K562 (cell line): ENCODE data around the gene TAP2. TPM values are rescaled to one million over a fixed set of nuclear protein-coding genes. Genes with fewer than 3 reads are reported as not detected.

Experiments used
- ATAC-seq: fragments of 200-7000 bp; cut with Tn5 transposase; 3 replicates; pipeline ENCODE4 v1.9.1; 2020; ENCODE audit warnings: moderate library complexity
- BruUV-seq: library from RNA; stranded (reverse); fragments of 400-500 nt; replicated peaks from 2 replicates; lab custom pipeline; 2021; lab: Mats Ljungman, UMichigan
- CTCF ChIA-PET: fragments of 300-600 bp; formaldehyde crosslinking; extraction: SDS; loops from one replicate; lab custom pipeline; 2021; ENCODE audit warnings: low intra/inter-chr PET ratio; lab: Yijun Ruan, JAX
- POLR2A ChIA-PET: fragments of 300-600, 350-650 bp; sonication (Branson Sonifier 250); formaldehyde crosslinking; extraction: SDS; loops from one replicate; lab custom pipeline; 2021; ENCODE audit warnings: antibody characterized with exemption, inconsistent platforms; lab: Yijun Ruan, JAX
- DNase-seq, 4 experiments: peaks; one replicate each; pipeline versions ENCODE4 v3.0.0 to v3.0.0-alpha.2; 2011 to 2018; ENCODE audit warnings: low spot score in 3 of 4, mixed read lengths in 3 of 4; ENCODE audit errors: extremely low read depth in 1 of 4
- FAIRE-seq: peaks from 2 replicates; lab custom pipeline; 2011; peaks lifted over from hg19 to GRCh38; lab: Jason Lieb, UNC
- H2AFZ ChIP-seq: 2 replicates; pipeline ENCODE4 v1.6.0; 2011; ENCODE audit warnings: low read depth, low read length, control low read depth, inconsistent platforms
- H3K27ac ChIP-seq: fragments of 200-600 bp; 3 replicates; pipeline ENCODE4 v1.8.0; 2011; ENCODE audit warnings: low read depth, mild to moderate bottlenecking, control low read depth, inconsistent platforms, low read length, moderate library complexity, mixed read lengths; ENCODE audit errors: extremely low read depth
- H3K27me3 ChIP-seq, 2 experiments: fragments of 300-600 bp in 1 of 2; 2 replicates in 1 of 2; 3 replicates in 1 of 2; pipeline versions ENCODE4 v1.6.0 to v1.8.0; 2011; ENCODE audit warnings: inconsistent platforms in 2 of 2, low read length in 2 of 2, mild to moderate bottlenecking in 1 of 2, mixed read lengths in 1 of 2, moderate library complexity in 1 of 2; ENCODE audit not compliant: control insufficient read depth in 2 of 2, insufficient read depth in 2 of 2
- H3K36me3 ChIP-seq: fragments of 300-600 bp; 3 replicates; pipeline ENCODE4 v1.8.0; 2011; ENCODE audit warnings: mild to moderate bottlenecking, low read length, inconsistent platforms; ENCODE audit not compliant: control insufficient read depth, insufficient read depth
- H3K4me1 ChIP-seq, 2 experiments: fragments of 200-600 bp in 1 of 2; replicated peaks in 1 of 2; 2 replicates in 1 of 2; 3 replicates in 1 of 2; pipeline versions ENCODE4 v1.5.1 to v1.8.0; 2011; ENCODE audit warnings: inconsistent platforms in 2 of 2, low read length in 2 of 2, mild to moderate bottlenecking in 1 of 2, mixed read lengths in 1 of 2, moderate library complexity in 1 of 2; ENCODE audit not compliant: control insufficient read depth in 2 of 2, insufficient read depth in 2 of 2
- H3K4me2 ChIP-seq: 2 replicates; pipeline ENCODE4 v1.6.1; 2011; ENCODE audit warnings: low read length, control low read depth, inconsistent platforms, mixed read lengths; ENCODE audit not compliant: insufficient read depth
- H3K4me3 ChIP-seq: fragments of 200-600 bp; sonication (generic), shearing (Covaris generic); 2 replicates; pipeline ENCODE4 v1.5.1; 2016; ENCODE audit warnings: control low read depth, inconsistent platforms
- H3K79me2 ChIP-seq: fragments of 200-600 bp; 3 replicates; pipeline ENCODE4 v1.8.0; 2011; ENCODE audit warnings: low read length, inconsistent platforms; ENCODE audit not compliant: control insufficient read depth, insufficient read depth
- H3K9ac ChIP-seq, 2 experiments: 2 replicates each; pipeline versions ENCODE4 v1.6.0 to v1.6.1; 2011; ENCODE audit warnings: low read depth in 2 of 2, low read length in 2 of 2, control low read depth in 1 of 2, inconsistent platforms in 1 of 2, mild to moderate bottlenecking in 1 of 2, mixed read lengths in 1 of 2; ENCODE audit not compliant: insufficient read depth in 1 of 2
- H3K9me1 ChIP-seq: one replicate; pipeline ENCODE4 v1.6.0; 2011; ENCODE audit warnings: inconsistent platforms, mild to moderate bottlenecking, low read length, moderate library complexity; ENCODE audit not compliant: control insufficient read depth, insufficient read depth
- H3K9me3 ChIP-seq: replicated peaks from 2 replicates; pipeline ENCODE4 v1.5.1; 2011; ENCODE audit warnings: low read depth, low read length, inconsistent platforms; ENCODE audit not compliant: control insufficient read depth, insufficient read depth
- H4K20me1 ChIP-seq: replicated peaks from 2 replicates; pipeline ENCODE4 v1.6.1; 2011; ENCODE audit warnings: low read length, inconsistent platforms, mixed read lengths; ENCODE audit not compliant: control insufficient read depth, insufficient read depth
- EZH2 ChIP-seq: IDR thresholded peaks from 2 replicates; pipeline ENCODE4 v1.6.1; 2012; ENCODE audit warnings: low read depth, mild to moderate bottlenecking, inconsistent platforms, low read length, borderline replicate concordance
- GABPA ChIP-seq: fragments of 200-800 bp; sonication (Bioruptor generic); conservative IDR thresholded peaks from 2 replicates; pipeline ENCODE4 v1.6.1; 2016; ENCODE audit warnings: low read depth, missing genetic modification characterization, missing compliant biosample characterization
- MBD1 ChIP-seq: fragments of 250-450 bp; sonication (Bioruptor Pico); IDR thresholded peaks from 2 replicates; pipeline ENCODE4 v1.8.0; 2022; ENCODE audit warnings: inconsistent platforms
- SPI1 ChIP-seq: IDR thresholded peaks from 2 replicates; pipeline ENCODE4 v1.6.1; 2011; ENCODE audit warnings: low read depth, low read length, control low read depth, borderline replicate concordance
- XRCC5 ChIP-seq: fragments of 200-400 bp; formaldehyde crosslinking; IDR thresholded peaks from 2 replicates; pipeline ENCODE4 v1.6.1; 2017; ENCODE audit warnings: low read depth, mild to moderate bottlenecking, low read length
- ZBTB12 ChIP-seq: fragments of 250-450 bp; sonication (Bioruptor Pico); IDR thresholded peaks from 2 replicates; pipeline ENCODE4 v1.4.0; 2020
- ZNF311 ChIP-seq: fragments of 250-450 bp; sonication (Bioruptor Pico); IDR thresholded peaks from 2 replicates; pipeline ENCODE4 v1.4.0; 2020; ENCODE audit warnings: mild to moderate bottlenecking, moderate library complexity
- WGBS: fragments of 100-300 bp; shearing (Covaris generic); methylation state at CpG from one replicate; pipeline ENCODE4 v1.1.6; 2016; ENCODE audit warnings: low coverage, mixed read lengths; ENCODE audit not compliant: insufficient coverage; ENCODE audit errors: missing lambda C conversion rate; 5-methylcytosine and 5-hydroxymethylcytosine counted together
- in situ Hi-C: fragments of 300-500 bp; cut with MboI; formaldehyde crosslinking; loops from 4 replicates; pipeline ENCODE4 v1.15.0; 2018; ENCODE audit warnings: inconsistent platforms, mixed read lengths
- intact Hi-C: fragments of 100-400 bp; cut with micrococcal nuclease; formaldehyde crosslinking; loops from 2 replicates; pipeline ENCODE4 v1.14.2; 2022
- polyA plus RNA-seq, 8 experiments: library from polyadenylated mRNA; depleted of rRNA in 4 of 8; stranded (reverse) in 5 of 8; unstranded in 3 of 8; fragments of >200 nt; fragmentation: Nextera tagmentation in 2 of 8; fragmentation: Illumina TruSeq in 1 of 8; extraction: Ambion mirVana in 2 of 8; extraction: Trizol in 1 of 8; gene quantifications; 2 replicates each; pipeline versions ENCODE4 v1.2.1 to v1.2.3, GENCODE V29; 2011 to 2014; ENCODE audit warnings: inconsistent platforms in 1 of 8, missing spikeins in 1 of 8
- total RNA-seq, 7 experiments: library from RNA; depleted of rRNA in 6 of 7; stranded (reverse); fragments of >200 nt in 6 of 7; fragmentation: Illumina TruSeq in 2 of 7; extraction: Trizol in 2 of 7; gene quantifications; 2 replicates each; pipeline versions ENCODE4 v1.2.1 to v1.2.3, GENCODE V29; 2011 to 2021; ENCODE audit warnings: low replicate concordance in 1 of 7

TAP2 gene
- total and polyA plus RNA-seq, 9 of the 15 experiments (the other 6 are each of a cell fraction or from before 2014, with no cell fraction given) = 2.0 to 53.5 (median 19.6) TPM

- 0 out of 2 replicates have a peak, but pooled peaks have one; percentile 31 for TF ChIP-seq GABPA (tag)
- 0 out of 2 replicates have a peak, but pooled peaks have one; percentile 13 for TF ChIP-seq XRCC5
- peak; percentile 88 for TF ChIP-seq ZBTB12 (CRISPR knock-in tag)
Observed at GRCh38 chr6:32843979-32844838, 5.7 kb upstream of the TAP2 start, which contains the start of gene PSMB8 (continued).

- intact Hi-C loops (no loop called here), in situ Hi-C loops (no loop called here)
- H3K4me1 ChIP-seq = peaks cover 0 to 16% of the 10 kb centered on the region in 2 experiments; a peak in 3 of 5 replicates
- DNase-seq (no peak), FAIRE-seq (no peak), ATAC-seq (no peak)
- 61% methylated on average over 20 of the region's 28 CpGs for WGBS
- peak overlapping the region; percentile 82 for H2AFZ ChIP-seq
- H4K20me1 ChIP-seq = no peaks in the 10 kb centered on the region
- peak overlapping the region; percentile 73 for H3K4me2 ChIP-seq
- ChIA-PET POLR2A (interaction anchor here (2.9 kb wide), 1 partner anchor 128 kb away, joined by 13 read pairs; no protein-coding TSS in a partner anchor), CTCF (interaction anchor here (0.7 to 1.5 kb wide), 2 partner anchors 25 to 126 kb away, joined by 3 to 4 read pairs; no protein-coding TSS in a partner anchor)
- TF ChIP-seq SPI1 = peak; percentile 34; the same call in 1 of the 2 replicates
- TF ChIP-seq MBD1 (CRISPR knock-in tag) = peak; percentile 75; the same call in 1 of the 2 replicates
- no peak for TF ChIP-seq EZH2
- no peak for TF ChIP-seq ZNF311
- no peaks in the 10 kb centered on the region for H3K9me3 ChIP-seq
- no peaks in the 10 kb centered on the region for H3K36me3 ChIP-seq
- H3K4me3 ChIP-seq = peak overlapping the region; percentile 17
- H3K27me3 ChIP-seq = peaks cover 4 to 27% of the 10 kb centered on the region in 2 experiments; a peak in 2 of 5 replicates
- no peak overlapping the region for H3K27ac ChIP-seq
- no peaks in the 10 kb centered on the region for H3K9me1 ChIP-seq
- no peak overlapping the region for H3K9ac ChIP-seq
- BruUV-seq = no TSS peak
- no peaks in the 10 kb centered on the region for H3K79me2 ChIP-seq
Observed at GRCh38 chr6:32843331-32843978, 4.9 kb upstream of the TAP2 start.
